Neural crest cell (in vitro differentiated cells): ENCODE measurements around the gene GPATCH4. TPM values are rescaled to one million over a fixed set of nuclear protein-coding genes. Genes with fewer than 3 reads are reported as not detected.

Experiments used
- DNase-seq: peaks from one replicate; pipeline ENCODE4 v3.0.0; 2021; ENCODE audit warnings: low read depth, mixed read lengths, low spot score
- H3K27ac Mint-ChIP-seq: one replicate; pipeline ENCODE4 v1.8.0; 2021; ENCODE audit warnings: mild to moderate bottlenecking, mixed read lengths; ENCODE audit not compliant: unreplicated experiment
- H3K27me3 Mint-ChIP-seq: 2 replicates; pipeline ENCODE4 v1.8.0; 2021; ENCODE audit warnings: low read depth, mild to moderate bottlenecking, mixed read lengths
- H3K36me3 Mint-ChIP-seq: 2 replicates; pipeline ENCODE4 v1.8.0; 2021; ENCODE audit warnings: low read depth, mild to moderate bottlenecking, mixed read lengths
- H3K4me1 Mint-ChIP-seq: 2 replicates; pipeline ENCODE4 v1.8.0; 2021; ENCODE audit warnings: mixed read lengths
- H3K4me3 Mint-ChIP-seq: one replicate; pipeline ENCODE4 v1.8.0; 2021; ENCODE audit warnings: mild to moderate bottlenecking, mixed read lengths
- H3K9me3 Mint-ChIP-seq: 2 replicates; pipeline ENCODE4 v1.8.0; 2021; ENCODE audit warnings: mixed read lengths
- CTCF ChIP-seq: fragments of 200-600 bp; sonication (generic); conservative IDR thresholded peaks from 2 replicates; pipeline ENCODE4 v1.5.0; 2021; ENCODE audit warnings: antibody characterized with exemption, mild to moderate bottlenecking
- total RNA-seq: library from RNA; stranded (reverse); gene quantifications from 2 replicates; pipeline ENCODE4 v1.2.1, GENCODE V29; 2021

The GPATCH4 gene
- total RNA-seq, 1 donor from 2014 or later: 40.6 TPM

- H3K36me3 Mint-ChIP-seq: peaks cover 11% of the 10 kb centered on the region
- no peak overlapping the region for H3K4me3 Mint-ChIP-seq
- no peak for DNase-seq
- no peaks in the 10 kb centered on the region for H3K9me3 Mint-ChIP-seq
- no peak overlapping the region for H3K27ac Mint-ChIP-seq
- no peaks in the 10 kb centered on the region for H3K27me3 Mint-ChIP-seq
- no peaks in the 10 kb centered on the region for H3K4me1 Mint-ChIP-seq
- TF ChIP-seq CTCF: no peak
Measured at GRCh38 chr1:156551869-156552268, 49.4 kb downstream of the GPATCH4 start.

- Mint-ChIP-seq H3K9me3 (no peaks in the 10 kb centered on the region), H3K27ac (peak overlapping the region; percentile 68), H3K4me1 (no peaks in the 10 kb centered on the region), H3K36me3 (peaks cover 11% of the 10 kb centered on the region), H3K27me3 (no peaks in the 10 kb centered on the region), H3K4me3 (no peak overlapping the region)
- no peak for DNase-seq
- no peak for TF ChIP-seq CTCF
Measured at GRCh38 chr1:156551066-156551643, 50.1 kb downstream of the GPATCH4 start.

GRCh38 chr1:156550346-156550745 is 50.9 kb downstream of the GPATCH4 start:
- H3K27ac Mint-ChIP-seq: no peak overlapping the region
- no peak for TF ChIP-seq CTCF
- H3K36me3 Mint-ChIP-seq: peaks cover 11% of the 10 kb centered on the region
- no peaks in the 10 kb centered on the region for H3K27me3 Mint-ChIP-seq
- no peak overlapping the region for H3K4me3 Mint-ChIP-seq
- no peak for DNase-seq
- no peaks in the 10 kb centered on the region for H3K9me3 Mint-ChIP-seq
- H3K4me1 Mint-ChIP-seq: no peaks in the 10 kb centered on the region

- Mint-ChIP-seq H3K4me3 (no peak overlapping the region), H3K27me3 (no peaks in the 10 kb centered on the region), H3K36me3 (peaks cover 11% of the 10 kb centered on the region), H3K9me3 (no peaks in the 10 kb centered on the region), H3K4me1 (no peaks in the 10 kb centered on the region), H3K27ac (no peak overlapping the region)
- no peak for DNase-seq
- no peak for TF ChIP-seq CTCF
Measured at GRCh38 chr1:156549831-156550230, 51.4 kb downstream of the GPATCH4 start.

GRCh38 chr1:156549390-156549789 is 51.9 kb downstream of the GPATCH4 start:
- Mint-ChIP-seq H3K36me3 (peaks cover 11% of the 10 kb centered on the region), H3K4me1 (no peaks in the 10 kb centered on the region), H3K4me3 (no peak overlapping the region), H3K27ac (no peak overlapping the region), H3K27me3 (no peaks in the 10 kb centered on the region), H3K9me3 (no peaks in the 10 kb centered on the region)
- no peak for TF ChIP-seq CTCF
- no peak for DNase-seq
